Measurements from ENCODE around the gene ACCS. TPM values are rescaled to one million over a fixed set of nuclear protein-coding genes. Genes with fewer than 3 reads are reported as not detected.

The ACCS gene
- total RNA-seq, 1 experiment from 2014 or later = 13.9 TPM

DNA sequence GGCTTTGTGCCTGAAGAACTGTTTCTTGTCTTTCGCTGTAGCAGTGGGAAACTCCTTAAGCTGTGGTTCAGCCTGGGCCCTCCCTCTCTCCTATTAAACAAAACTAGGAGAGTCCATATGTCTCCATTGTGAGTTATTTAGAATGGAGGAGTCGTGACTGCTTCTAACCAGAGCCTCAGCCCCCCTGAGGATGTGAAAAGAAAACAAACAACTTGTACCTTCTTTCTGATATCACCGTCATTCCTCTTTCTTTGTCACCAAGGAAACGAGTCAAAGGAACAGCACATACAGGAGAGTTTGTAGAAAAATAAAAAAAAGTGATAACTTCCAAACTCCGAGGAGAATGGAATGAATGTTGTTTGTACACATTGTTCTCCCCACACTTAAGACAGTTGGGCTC lies 17.8 kb downstream of the ACCS start (continued):
- TF ChIP-seq, protein P1, sequence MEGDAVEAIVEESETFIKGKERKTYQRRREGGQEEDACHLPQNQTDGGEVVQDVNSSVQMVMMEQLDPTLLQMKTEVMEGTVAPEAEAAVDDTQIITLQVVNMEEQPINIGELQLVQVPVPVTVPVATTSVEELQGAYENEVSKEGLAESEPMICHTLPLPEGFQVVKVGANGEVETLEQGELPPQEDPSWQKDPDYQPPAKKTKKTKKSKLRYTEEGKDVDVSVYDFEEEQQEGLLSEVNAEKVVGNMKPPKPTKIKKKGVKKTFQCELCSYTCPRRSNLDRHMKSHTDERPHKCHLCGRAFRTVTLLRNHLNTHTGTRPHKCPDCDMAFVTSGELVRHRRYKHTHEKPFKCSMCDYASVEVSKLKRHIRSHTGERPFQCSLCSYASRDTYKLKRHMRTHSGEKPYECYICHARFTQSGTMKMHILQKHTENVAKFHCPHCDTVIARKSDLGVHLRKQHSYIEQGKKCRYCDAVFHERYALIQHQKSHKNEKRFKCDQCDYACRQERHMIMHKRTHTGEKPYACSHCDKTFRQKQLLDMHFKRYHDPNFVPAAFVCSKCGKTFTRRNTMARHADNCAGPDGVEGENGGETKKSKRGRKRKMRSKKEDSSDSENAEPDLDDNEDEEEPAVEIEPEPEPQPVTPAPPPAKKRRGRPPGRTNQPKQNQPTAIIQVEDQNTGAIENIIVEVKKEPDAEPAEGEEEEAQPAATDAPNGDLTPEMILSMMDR (IDR thresholded peaks at IDR 0.05) = no peak
- TF ChIP-seq, protein P2, sequence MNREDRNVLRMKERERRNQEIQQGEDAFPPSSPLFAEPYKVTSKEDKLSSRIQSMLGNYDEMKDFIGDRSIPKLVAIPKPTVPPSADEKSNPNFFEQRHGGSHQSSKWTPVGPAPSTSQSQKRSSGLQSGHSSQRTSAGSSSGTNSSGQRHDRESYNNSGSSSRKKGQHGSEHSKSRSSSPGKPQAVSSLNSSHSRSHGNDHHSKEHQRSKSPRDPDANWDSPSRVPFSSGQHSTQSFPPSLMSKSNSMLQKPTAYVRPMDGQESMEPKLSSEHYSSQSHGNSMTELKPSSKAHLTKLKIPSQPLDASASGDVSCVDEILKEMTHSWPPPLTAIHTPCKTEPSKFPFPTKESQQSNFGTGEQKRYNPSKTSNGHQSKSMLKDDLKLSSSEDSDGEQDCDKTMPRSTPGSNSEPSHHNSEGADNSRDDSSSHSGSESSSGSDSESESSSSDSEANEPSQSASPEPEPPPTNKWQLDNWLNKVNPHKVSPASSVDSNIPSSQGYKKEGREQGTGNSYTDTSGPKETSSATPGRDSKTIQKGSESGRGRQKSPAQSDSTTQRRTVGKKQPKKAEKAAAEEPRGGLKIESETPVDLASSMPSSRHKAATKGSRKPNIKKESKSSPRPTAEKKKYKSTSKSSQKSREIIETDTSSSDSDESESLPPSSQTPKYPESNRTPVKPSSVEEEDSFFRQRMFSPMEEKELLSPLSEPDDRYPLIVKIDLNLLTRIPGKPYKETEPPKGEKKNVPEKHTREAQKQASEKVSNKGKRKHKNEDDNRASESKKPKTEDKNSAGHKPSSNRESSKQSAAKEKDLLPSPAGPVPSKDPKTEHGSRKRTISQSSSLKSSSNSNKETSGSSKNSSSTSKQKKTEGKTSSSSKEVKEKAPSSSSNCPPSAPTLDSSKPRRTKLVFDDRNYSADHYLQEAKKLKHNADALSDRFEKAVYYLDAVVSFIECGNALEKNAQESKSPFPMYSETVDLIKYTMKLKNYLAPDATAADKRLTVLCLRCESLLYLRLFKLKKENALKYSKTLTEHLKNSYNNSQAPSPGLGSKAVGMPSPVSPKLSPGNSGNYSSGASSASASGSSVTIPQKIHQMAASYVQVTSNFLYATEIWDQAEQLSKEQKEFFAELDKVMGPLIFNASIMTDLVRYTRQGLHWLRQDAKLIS (CRISPR knock-in tag; IDR thresholded peaks at IDR 0.05; ENCODE audit: borderline replicate concordance) = no peak
- TF ChIP-seq SP1 (CRISPR knock-in tag; conservative IDR thresholded peaks at IDR 0.05) (no peak), ZNF232 (CRISPR knock-in tag; IDR thresholded peaks at IDR 0.05) (no peak), NFYB (CRISPR knock-in tag; conservative IDR thresholded peaks at IDR 0.05; ENCODE audit: low read depth) (no peak)
- TF ChIP-seq, protein P3, sequence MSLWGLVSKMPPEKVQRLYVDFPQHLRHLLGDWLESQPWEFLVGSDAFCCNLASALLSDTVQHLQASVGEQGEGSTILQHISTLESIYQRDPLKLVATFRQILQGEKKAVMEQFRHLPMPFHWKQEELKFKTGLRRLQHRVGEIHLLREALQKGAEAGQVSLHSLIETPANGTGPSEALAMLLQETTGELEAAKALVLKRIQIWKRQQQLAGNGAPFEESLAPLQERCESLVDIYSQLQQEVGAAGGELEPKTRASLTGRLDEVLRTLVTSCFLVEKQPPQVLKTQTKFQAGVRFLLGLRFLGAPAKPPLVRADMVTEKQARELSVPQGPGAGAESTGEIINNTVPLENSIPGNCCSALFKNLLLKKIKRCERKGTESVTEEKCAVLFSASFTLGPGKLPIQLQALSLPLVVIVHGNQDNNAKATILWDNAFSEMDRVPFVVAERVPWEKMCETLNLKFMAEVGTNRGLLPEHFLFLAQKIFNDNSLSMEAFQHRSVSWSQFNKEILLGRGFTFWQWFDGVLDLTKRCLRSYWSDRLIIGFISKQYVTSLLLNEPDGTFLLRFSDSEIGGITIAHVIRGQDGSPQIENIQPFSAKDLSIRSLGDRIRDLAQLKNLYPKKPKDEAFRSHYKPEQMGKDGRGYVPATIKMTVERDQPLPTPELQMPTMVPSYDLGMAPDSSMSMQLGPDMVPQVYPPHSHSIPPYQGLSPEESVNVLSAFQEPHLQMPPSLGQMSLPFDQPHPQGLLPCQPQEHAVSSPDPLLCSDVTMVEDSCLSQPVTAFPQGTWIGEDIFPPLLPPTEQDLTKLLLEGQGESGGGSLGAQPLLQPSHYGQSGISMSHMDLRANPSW (CRISPR knock-in tag; conservative IDR thresholded peaks at IDR 0.05; ENCODE audit: low read depth) = no peak
- TF ChIP-seq, protein P4, sequence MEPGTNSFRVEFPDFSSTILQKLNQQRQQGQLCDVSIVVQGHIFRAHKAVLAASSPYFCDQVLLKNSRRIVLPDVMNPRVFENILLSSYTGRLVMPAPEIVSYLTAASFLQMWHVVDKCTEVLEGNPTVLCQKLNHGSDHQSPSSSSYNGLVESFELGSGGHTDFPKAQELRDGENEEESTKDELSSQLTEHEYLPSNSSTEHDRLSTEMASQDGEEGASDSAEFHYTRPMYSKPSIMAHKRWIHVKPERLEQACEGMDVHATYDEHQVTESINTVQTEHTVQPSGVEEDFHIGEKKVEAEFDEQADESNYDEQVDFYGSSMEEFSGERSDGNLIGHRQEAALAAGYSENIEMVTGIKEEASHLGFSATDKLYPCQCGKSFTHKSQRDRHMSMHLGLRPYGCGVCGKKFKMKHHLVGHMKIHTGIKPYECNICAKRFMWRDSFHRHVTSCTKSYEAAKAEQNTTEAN (CRISPR knock-in tag; IDR thresholded peaks at IDR 0.05) = no peak
- TF ChIP-seq, protein P5, sequence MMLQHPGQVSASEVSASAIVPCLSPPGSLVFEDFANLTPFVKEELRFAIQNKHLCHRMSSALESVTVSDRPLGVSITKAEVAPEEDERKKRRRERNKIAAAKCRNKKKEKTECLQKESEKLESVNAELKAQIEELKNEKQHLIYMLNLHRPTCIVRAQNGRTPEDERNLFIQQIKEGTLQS (CRISPR knock-in tag; conservative IDR thresholded peaks at IDR 0.05) = no peak

DNA sequence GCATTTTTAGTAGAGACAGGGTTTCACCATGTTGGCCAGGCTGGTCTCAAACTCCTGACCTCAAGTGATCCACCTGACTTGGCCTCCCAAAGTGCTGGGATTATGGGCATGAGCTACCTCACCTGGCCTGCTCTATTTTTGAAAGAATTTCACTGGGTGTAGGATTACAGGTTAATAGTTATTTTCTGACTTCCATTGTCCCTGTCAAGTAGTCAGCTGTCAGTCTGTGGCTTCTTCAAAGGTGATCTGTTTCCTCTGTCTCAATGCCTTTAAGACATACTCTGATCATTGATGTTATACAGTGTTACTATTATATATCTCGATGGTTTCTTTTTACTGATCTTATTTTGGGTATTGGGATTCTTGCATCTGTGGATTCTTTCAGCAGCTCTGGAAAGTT lies 19.3 kb downstream of the ACCS start:
- H3K27me3 Mint-ChIP-seq (ENCODE audit: low read depth) = peaks cover 15% of the 10 kb centered on the region
- peaks cover 40% of the 10 kb centered on the region for H3K9me3 Mint-ChIP-seq
- no peak overlapping the region for H3K27ac Mint-ChIP-seq
- no peak for ATAC-seq
- ChIA-PET POLR2A (no interaction called here), CTCF (interaction anchor here (1.5 to 1.9 kb wide), 2 partner anchors 9 to 19 kb away, joined by 4 to 14 read pairs; partner anchors contain the start of genes ACCS and EXT2)
- no peak for TF ChIP-seq CBFB (CRISPR knock-in tag; IDR thresholded peaks at IDR 0.05; ENCODE audit: low read depth)
- peak; percentile 85 for TF ChIP-seq ZNF317 (CRISPR knock-in tag; IDR thresholded peaks at IDR 0.05; ENCODE audit: borderline replicate concordance, low read depth)
- H3K4me3 Mint-ChIP-seq = no peak overlapping the region
- DNase-seq (ENCODE audit: low spot score) = no peak
- H3K4me1 Mint-ChIP-seq = no peaks in the 10 kb centered on the region
- peaks cover 21% of the 10 kb centered on the region for H3K36me3 Mint-ChIP-seq

DNA sequence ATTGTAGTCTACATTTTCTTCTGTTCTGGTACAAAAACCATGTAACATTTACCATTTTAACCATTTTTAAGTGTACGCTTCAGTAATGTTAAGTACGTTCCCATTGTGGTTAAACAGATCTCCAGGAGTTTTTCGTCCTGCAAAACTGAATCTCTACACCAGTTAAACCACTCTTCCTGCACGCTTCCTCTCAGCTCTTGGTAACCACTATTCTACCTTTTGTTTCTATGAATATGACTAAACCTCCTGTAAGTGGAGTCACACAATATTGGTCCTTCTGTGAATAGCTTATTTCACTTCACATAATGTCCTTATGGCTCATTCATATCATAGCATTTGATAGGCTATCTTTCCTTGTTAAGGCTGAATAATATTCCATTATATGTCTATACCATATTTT lies 22.3 kb downstream of the ACCS start:
- DNase-seq (ENCODE audit: low spot score) (no peak), ATAC-seq (no peak)
- Mint-ChIP-seq H3K27ac (no peak overlapping the region), H3K27me3 (ENCODE audit: low read depth) (peaks cover 18% of the 10 kb centered on the region), H3K4me3 (no peak overlapping the region), H3K36me3 (peaks cover 21% of the 10 kb centered on the region), H3K9me3 (peaks cover 40% of the 10 kb centered on the region), H3K4me1 (no peaks in the 10 kb centered on the region)
- ChIA-PET POLR2A (no interaction called here), CTCF (interaction anchor here (1.7 kb wide), 1 partner anchor 16 kb away, joined by 5 read pairs; no protein-coding TSS in a partner anchor)
- TF ChIP-seq ATF1 (CRISPR knock-in tag; IDR thresholded peaks at IDR 0.05) (no peak), JUN (CRISPR knock-in tag; IDR thresholded peaks at IDR 0.05) (no peak), PRRX2 (CRISPR knock-in tag; IDR thresholded peaks at IDR 0.05) (no peak), RORB (CRISPR knock-in tag; IDR thresholded peaks at IDR 0.05) (no peak), ESRRA (CRISPR knock-in tag; IDR thresholded peaks at IDR 0.05; ENCODE audit: borderline replicate concordance) (no peak), ZNF396 (CRISPR knock-in tag; IDR thresholded peaks at IDR 0.05; ENCODE audit: borderline replicate concordance) (no peak)
- TF ChIP-seq, protein P6, sequence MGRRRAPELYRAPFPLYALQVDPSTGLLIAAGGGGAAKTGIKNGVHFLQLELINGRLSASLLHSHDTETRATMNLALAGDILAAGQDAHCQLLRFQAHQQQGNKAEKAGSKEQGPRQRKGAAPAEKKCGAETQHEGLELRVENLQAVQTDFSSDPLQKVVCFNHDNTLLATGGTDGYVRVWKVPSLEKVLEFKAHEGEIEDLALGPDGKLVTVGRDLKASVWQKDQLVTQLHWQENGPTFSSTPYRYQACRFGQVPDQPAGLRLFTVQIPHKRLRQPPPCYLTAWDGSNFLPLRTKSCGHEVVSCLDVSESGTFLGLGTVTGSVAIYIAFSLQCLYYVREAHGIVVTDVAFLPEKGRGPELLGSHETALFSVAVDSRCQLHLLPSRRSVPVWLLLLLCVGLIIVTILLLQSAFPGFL (CRISPR knock-in tag; IDR thresholded peaks at IDR 0.05; ENCODE audit: borderline replicate concordance) = no peak
- TF ChIP-seq, protein P4 (CRISPR knock-in tag; IDR thresholded peaks at IDR 0.05) = no peak
- TF ChIP-seq, protein P7, sequence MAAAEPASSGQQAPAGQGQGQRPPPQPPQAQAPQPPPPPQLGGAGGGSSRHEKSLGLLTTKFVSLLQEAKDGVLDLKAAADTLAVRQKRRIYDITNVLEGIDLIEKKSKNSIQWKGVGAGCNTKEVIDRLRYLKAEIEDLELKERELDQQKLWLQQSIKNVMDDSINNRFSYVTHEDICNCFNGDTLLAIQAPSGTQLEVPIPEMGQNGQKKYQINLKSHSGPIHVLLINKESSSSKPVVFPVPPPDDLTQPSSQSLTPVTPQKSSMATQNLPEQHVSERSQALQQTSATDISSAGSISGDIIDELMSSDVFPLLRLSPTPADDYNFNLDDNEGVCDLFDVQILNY (CRISPR knock-in tag; IDR thresholded peaks at IDR 0.05) = no peak

Measured in WTC11 (cell line).